H1 (cell line): Measurements from ENCODE around the gene SLCO6A1. TPM values are rescaled to one million over a fixed set of nuclear protein-coding genes. Genes with fewer than 3 reads are reported as not detected.

Source experiments
- GABPA ChIP-seq: IDR thresholded peaks from 2 replicates; pipeline ENCODE4 v1.6.1; 2011; ENCODE audit warnings: mild to moderate bottlenecking, low read length, moderate library complexity, borderline replicate concordance; ENCODE audit not compliant: insufficient read depth
- KDM5A ChIP-seq: fragments of 200-600 bp; IDR thresholded peaks from 2 replicates; pipeline ENCODE4 v1.7.1; 2012; ENCODE audit warnings: mild to moderate bottlenecking, low read length, inconsistent platforms, mixed read lengths
- polyA plus RNA-seq, 7 experiments: library from polyadenylated mRNA; depleted of rRNA in 3 of 7; stranded (reverse) in 5 of 7; unstranded in 2 of 7; fragments of >200 nt in 5 of 7; fragments of 200-250 nt in 2 of 7; gene quantifications; 1 replicate in 5 of 7; 2 replicates in 1 of 7; 4 replicates in 1 of 7; pipeline versions ENCODE4 v1.2.1 to v1.2.3, GENCODE V29; 2011 to 2013; ENCODE audit warnings: missing spikeins in 2 of 7, mixed read lengths in 2 of 7
- total RNA-seq: library from RNA; stranded (reverse); fragmentation: NEBNext Ultra II Directional; extraction: Animal tissue kit (Norgen Biotek cat#: 25700); gene quantifications from 2 replicates; pipeline ENCODE4 v1.2.1, GENCODE V29; 2021
- TF ChIP-seq, protein P1 (sequence below), 3 experiments: IDR thresholded peaks; 1 replicate in 2 of 3; 2 replicates in 1 of 3; pipeline versions ENCODE4 v1.5.1 to v1.6.1; 2011; ENCODE audit warnings: low read length in 3 of 3, mild to moderate bottlenecking in 3 of 3, inconsistent platforms in 2 of 3, low read depth in 1 of 3, moderate library complexity in 1 of 3; ENCODE audit not compliant: insufficient read depth in 1 of 3; ENCODE audit errors: control extremely low read depth in 1 of 3

The SLCO6A1 gene
- total and polyA plus RNA-seq, 2 of the 8 experiments (the other 6 are each of a cell fraction or from before 2014, with no cell fraction given), result 0.06 to 0.56 TPM

DNA sequence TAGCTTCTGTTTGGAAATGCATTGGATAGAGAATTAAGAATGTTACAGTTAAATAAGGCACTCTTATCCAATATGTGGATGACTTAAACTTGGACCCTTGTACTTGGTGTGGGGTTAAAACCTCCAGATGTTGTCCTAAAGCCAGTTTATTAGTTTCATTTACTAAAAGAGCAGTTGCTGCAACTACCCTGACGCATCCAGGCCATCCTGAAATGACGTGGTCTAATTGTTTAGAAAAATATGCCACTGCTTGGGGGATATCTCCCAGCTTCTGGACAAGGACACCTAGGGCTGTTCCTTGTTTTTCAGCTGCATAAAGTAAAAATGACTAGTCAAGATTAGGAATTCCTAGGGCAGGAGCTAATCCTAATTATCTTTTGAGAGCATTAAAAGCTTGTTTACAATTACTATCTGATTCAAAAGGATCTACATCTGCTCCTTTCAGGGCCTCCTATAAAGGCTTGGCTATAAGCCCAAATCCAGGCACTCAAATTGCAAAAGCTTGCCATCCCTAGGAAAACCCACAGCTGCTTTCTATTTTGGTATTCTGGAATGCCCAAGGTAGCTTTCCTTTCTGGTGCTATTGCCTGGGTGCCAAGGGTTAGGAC, 157.0 kb downstream of the SLCO6A1 start (continued):
- TF ChIP-seq GABPA (no peak), KDM5A (no peak)
- TF ChIP-seq, protein P1, sequence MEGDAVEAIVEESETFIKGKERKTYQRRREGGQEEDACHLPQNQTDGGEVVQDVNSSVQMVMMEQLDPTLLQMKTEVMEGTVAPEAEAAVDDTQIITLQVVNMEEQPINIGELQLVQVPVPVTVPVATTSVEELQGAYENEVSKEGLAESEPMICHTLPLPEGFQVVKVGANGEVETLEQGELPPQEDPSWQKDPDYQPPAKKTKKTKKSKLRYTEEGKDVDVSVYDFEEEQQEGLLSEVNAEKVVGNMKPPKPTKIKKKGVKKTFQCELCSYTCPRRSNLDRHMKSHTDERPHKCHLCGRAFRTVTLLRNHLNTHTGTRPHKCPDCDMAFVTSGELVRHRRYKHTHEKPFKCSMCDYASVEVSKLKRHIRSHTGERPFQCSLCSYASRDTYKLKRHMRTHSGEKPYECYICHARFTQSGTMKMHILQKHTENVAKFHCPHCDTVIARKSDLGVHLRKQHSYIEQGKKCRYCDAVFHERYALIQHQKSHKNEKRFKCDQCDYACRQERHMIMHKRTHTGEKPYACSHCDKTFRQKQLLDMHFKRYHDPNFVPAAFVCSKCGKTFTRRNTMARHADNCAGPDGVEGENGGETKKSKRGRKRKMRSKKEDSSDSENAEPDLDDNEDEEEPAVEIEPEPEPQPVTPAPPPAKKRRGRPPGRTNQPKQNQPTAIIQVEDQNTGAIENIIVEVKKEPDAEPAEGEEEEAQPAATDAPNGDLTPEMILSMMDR (IDR thresholded peaks at IDR 0.05; ENCODE audit: control extremely low read depth in 1 of 3, insufficient read depth in 1 of 3, low read depth in 1 of 3, low read length in 3 of 3), result no peak
- TF ChIP-seq, all 59 proteins: peak for 0
